ENCODE measurements around the gene SENP2.
"Not testable (repeated sequence)": the region's sequence is repeated elsewhere in the genome, so short reads cannot be mapped to it uniquely, and the experiment has no call there.

SENP2 gene

DNA sequence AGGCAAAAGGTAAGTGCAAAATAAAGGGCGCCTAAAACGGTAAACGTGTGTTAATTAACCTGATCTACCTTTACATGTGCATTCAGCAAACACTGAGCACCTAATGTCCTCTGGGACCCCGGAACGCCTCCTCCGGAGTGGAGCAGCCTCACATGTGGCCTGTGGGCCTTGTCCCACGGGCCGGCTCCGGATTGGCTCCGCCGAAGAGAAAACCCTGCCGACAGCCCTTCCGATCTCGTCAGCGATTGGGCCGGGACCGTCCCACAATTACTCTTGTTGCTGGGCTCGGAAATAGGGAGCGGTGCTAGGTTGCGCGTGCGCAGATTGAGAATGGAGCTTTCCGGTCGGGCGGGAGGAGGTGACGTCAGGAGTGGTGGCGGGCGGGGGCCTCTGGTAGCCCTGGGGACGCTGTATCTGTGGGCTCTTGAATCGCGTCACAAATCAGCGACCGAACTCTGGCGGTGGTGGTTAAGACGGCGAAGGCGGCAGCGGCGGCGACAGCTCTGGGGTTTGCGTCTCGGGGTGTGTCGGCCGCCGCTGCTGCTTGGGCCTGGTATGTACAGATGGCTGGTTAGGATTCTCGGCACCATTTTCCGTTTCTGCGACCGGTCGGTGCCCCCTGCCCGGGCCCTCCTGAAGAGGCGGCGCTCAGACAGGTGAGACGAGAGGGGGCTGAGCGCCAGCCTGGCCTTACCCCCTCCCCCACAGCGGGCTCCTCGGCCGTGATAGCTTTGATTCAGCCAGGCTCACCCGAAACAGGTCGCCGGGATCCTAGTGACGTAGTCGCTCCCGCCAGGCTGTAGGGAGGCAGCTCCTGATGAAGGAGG is at the start of gene SENP2:
SENP2 (plus strand) TSS at position 437 of the 827 bp plus-strand sequence; CDS start at position 556, 119 bp downstream.
- DNase-seq (ENCODE audit: low read depth in 3 of 3): peak; percentile 99 to 100 (median 99)

DNA sequence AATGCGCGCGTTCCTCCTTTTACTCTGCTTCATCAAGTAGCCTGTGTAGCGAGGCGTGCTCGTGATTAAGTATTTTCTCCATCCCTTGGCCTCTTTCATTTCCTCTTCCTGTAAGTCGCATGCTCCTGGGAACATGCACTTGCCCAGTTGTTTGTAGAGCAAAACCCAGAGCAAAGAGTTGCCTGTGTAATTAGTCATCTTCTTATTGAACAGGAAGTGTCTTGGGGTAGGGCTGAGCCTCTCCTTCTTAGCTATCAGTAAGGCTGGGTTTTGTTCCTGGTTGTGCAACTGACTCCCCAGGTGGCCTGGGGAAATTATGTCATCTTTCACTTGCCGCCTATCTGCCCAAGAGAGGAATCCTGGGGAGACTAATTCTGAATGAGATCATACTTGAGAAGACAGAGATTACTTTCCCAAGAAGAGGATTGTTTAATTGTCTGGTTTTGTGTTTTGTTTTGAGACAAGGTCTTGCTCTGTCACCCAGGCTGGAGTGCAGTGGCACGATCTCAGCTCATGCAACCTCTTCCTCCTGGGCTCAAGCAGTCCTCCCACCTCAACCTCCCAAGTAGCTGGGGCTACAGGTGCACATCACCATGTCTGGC is 48.6 kb upstream of the SENP2 start:
- peak; percentile 4 to 42 (median 7) for DNase-seq (ENCODE audit: low read depth in 3 of 3)

DNA sequence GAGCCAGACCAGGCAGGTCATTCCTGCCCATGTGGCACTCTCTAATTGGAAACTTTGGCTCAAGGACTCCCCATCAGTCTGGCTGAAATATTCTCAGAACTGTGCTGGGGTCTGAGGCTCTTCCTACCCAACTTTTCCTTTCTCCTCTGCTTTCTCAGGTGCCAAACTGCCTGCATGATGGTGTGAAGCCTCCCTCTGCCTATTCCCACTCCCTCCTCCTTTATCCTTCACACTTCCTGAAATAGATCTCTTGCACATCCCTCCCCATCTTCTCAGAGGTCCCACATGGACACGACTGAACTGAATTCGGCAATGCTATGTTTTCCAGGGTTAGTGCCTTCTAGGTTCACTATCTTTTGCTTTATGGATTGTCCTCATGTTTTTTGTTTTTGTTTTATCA is 46.2 kb upstream of the SENP2 start:
- DNase-seq (ENCODE audit: low read depth in 3 of 3): no peak

DNA sequence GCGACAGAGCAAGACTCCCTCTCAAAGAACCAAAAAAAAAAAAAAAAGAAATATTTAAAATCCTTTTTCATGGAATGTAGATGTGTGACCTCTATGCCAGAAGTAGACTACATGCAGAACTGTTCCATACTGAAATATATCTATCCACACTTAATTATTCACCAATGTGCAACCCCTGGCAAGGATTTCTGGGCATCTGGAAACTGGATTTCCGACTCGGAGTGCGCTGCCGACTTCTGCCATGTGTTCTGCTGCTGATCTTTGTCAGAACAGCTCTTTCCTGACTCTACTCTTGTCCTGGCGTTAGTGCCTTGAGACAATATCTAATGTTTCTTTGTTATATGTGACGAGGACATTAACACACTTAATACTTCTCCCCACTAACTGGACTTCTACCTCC is 45.4 kb upstream of the SENP2 start:
- no peak for DNase-seq (ENCODE audit: low read depth in 3 of 3)

DNA sequence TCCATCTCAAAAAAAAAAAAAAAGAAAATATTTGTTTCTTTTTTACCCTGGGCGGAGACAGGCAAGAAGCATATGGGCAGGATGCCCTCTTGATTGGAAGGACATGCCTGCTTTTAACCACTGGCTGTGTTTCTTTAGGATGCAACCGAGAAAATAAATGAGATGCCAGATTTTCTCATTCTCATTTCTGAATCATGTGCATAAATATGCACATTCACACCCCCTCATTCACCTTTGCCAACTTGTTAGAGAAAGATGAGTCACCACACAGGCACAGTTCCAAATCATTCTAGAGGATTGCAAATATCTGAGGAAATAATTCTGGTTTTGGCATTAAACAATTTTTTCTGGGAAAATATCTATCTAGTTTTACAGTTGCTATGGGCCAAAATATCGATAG is 37.0 kb upstream of the SENP2 start:
- no peak for DNase-seq (ENCODE audit: low read depth in 3 of 3)

DNA sequence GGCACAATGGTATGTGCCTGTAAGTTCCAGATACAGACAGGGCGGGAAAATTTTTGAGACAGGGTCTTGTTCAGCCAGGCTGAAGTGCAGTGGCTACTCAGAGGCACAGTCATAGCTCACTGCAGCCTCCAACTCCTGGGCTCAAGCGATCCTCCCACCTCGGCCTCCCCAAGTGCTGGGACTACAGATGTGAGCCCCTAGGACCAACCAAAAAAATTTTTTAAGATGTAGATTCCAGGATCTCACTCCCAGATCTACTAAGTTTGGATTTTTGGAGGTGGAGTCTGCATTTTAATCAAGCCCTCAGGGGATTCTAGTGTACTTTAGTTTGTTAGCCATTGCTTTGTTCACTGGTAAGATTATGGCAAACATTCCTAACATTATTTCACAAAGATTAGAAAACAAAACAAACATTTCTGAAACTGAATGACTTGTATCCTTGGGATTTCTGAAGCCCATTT is 36.4 kb upstream of the SENP2 start:
- DNase-seq (ENCODE audit: low read depth in 3 of 3): no peak

DNA sequence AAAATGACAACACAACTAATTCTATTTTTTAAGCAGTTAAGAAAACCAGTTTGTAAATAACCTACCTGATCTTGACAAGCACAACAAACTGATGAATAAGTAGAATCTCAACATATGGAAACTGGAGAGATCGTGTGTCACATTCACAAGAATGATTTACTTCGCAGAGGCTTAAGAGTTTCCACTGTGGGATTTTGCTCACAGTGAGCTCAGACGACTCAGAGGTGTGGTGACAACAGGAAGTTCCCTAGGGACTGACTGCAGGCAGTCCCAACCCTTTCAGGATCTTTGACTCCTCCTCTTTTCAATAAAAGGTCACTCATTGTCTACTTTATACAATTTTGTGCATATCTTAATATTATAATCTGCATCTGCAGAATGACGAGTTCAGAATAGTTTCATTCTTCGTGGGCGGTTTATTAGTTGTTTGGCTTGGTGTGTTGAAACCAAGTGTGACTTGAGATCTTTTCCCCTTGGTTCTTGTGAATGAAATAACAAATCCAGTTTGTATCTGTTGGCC is 33.7 kb upstream of the SENP2 start, which contains the start of gene LIPH:
LIPH (minus strand) TSS at position 231 of the 520 bp plus-strand sequence; CDS start at position 114, 117 bp downstream.
- DNase-seq (ENCODE audit: low read depth in 3 of 3): peak in 1 of 3 experiments; percentile 21

DNA sequence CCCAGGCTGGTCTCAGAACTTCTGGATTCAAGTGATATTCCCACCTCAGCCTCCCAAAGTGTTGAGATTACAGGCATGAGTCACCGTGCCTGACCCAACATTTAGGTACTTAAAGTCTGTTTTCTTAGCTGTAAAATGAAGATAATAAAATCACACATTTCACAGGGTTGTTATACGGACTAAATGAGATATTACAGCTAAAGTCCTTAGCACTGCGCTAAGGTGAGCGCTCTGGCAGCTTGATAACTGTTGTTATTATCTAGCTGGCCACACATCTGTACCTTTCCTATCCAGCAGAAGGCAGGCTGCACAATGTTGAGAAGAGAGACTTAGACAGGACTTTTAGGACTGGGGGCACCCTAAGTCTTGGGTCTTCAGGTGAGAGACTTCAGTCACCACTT is 31.0 kb upstream of the SENP2 start:
- DNase-seq (ENCODE audit: low read depth in 3 of 3): no peak

DNA sequence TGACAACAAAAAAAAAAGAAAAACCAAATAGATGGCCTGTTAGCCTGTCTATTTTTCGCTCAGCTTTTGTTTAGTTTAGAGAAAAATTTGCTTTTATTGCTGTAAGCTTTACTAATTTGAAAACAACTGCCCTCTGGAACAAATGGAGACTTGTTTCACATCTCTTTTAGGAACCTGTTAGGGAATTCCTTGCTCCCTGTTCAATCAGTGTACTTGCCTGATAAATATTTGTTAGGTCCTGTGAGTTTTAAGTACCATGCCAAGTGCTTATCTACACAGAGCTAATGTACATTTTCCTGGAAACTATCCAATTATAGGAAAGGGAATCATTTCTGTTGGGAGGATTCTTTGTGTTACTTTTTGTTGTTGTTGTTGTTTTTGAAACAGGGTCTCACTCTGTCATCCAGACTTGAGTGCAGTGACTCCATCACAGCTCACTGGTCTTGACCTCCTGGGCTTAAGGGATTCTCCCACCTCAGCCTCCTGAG is 30.2 kb upstream of the SENP2 start:
- no peak for DNase-seq (ENCODE audit: low read depth in 3 of 3)

DNA sequence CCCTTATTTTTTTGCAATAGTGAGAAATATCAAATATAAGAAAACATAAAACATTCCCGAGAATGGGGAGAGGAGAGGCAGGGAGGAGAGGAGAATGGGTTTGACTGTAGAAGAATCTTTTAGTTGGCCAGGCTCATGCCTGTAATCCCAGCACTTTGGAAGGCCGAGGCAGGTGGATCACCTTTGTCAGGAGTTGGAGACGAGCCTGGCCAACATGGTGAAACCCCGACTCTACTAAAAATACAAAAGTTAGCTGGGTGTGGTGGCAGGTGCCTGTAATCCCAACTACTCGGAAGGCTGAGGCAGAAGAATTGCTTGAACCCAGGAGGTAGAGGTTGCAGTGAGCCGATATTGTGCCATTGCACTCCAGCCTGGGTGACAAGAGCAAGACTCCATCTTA is 29.5 kb upstream of the SENP2 start:
- DNase-seq (ENCODE audit: low read depth in 3 of 3): not testable (repeated sequence)

DNA sequence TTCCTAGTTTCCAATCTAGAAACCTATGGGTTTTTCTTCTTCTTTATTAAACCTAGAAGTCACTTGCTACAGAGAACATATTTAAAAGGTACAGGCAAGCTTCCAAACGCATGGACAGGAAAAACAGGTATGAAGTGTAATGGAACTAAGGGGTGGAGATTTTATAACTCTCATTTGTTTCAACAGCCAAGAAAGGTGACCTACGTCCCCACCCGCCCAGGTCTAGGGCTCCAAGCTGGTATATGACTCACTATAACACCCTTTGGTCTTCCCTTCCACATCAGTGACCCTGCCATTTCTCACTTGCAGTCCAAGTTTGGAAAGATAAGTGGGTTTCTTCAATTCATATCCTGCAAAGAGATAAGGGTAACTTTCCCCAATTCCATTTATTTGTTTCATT is 27.7 kb upstream of the SENP2 start:
- DNase-seq (ENCODE audit: low read depth in 3 of 3): no peak

DNA sequence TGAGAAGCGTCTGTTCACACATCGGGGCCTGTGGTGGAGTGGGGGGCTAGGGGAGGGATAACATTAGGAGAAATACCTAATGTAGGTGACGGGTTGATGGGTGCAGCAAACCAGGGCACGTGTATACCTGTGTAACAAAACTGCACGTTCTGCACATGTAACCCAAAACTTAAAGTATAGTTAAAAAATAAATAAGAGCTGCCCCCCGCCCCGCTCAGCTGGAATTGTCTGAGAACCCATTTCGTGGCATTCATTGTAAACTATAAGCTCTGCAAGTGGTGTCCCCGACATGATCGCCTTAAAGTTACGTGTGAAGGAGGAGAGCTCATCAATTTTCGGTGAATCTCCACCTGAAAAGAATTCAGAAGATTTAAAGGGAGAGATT is 26.4 kb upstream of the SENP2 start:
- no peak for DNase-seq (ENCODE audit: low read depth in 3 of 3)

DNA sequence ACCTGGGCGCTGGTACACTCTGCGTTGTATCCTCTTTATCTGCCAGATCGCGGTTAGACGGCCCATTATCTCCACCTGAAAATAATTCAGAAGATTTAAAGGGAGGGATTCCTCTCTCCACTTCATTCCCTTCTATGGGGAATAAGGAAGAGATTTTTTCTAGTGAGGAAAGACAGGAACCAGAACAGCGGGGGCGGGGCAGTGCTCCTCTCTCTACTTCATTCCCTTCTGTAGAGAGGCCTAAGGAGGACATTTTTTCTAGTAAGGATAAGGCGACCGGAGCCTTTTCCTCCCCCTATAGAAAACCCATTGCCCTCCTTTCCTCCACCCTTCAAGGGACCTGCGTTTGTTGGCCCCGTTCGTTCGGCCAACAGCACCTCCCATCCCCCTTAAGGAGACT is 25.4 kb upstream of the SENP2 start:
- DNase-seq (ENCODE audit: low read depth in 3 of 3): no peak

DNA sequence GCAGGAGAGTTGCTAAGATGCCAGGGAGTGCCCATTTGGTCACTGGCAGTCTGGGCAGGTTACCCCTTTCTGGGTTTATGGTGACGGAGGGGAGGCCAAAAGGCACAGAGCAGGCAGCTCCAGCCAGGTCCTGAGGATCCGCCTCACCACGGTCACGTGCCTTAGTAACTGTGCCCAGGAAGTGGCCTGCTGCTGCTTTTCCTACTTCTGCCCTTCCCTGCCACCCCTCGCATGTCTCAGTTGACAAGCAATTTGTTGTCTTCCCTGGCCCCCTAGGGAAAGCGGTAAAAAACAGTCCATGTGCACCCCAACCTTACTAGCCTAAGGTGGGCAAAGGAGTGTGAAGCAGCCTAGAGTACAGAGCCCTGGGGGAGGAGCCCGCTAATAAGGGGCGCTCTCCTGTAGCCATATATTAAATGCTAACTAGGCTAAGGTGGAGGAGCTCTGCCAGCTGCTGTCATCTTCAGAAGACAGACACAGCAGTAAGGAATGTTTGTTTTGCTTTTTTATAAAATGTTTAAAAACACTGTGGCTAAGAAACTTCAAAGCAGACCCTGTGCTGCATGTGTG is 24.6 kb upstream of the SENP2 start:
- DNase-seq (ENCODE audit: low read depth in 3 of 3): no peak

DNA sequence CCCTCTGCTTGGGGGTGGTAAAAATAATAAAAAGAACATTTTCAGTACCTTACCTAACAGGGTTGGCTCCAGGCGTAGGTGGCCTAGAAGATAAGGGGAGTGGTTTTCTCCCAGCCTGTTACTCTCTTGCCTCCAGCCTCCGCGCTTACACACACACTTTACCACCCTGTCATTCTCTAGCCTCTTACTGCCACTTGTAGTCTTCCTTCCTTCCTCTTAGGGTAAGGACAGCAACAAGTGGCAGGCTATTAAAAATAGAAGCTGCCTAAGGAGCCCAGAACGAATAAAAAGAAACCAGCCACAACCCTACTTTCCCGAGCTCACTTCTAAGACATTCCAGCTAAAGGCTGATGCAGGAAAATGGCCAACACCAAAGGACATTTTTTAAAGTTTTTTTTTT is 24.1 kb upstream of the SENP2 start:
- DNase-seq (ENCODE audit: low read depth in 3 of 3): no peak

DNA sequence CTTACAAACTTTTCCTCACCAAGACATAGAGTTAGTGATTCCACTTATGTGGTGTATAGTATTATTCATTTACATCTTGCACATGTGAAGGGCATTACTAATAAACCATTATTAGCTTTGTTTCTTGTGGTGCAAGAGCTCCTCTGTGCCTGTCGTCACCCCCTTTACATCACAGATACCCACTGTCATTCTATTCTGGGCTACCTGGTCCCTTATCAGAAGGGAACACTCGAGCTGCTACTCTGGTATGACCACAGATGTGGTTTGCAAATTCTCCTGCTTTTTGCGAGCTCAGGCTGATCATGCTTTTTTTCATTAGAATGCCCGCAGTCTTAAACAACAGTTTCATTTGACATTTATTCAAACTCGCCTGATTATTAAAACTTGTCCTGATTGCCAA is 13.9 kb upstream of the SENP2 start:
- DNase-seq (ENCODE audit: low read depth in 3 of 3): no peak

DNA sequence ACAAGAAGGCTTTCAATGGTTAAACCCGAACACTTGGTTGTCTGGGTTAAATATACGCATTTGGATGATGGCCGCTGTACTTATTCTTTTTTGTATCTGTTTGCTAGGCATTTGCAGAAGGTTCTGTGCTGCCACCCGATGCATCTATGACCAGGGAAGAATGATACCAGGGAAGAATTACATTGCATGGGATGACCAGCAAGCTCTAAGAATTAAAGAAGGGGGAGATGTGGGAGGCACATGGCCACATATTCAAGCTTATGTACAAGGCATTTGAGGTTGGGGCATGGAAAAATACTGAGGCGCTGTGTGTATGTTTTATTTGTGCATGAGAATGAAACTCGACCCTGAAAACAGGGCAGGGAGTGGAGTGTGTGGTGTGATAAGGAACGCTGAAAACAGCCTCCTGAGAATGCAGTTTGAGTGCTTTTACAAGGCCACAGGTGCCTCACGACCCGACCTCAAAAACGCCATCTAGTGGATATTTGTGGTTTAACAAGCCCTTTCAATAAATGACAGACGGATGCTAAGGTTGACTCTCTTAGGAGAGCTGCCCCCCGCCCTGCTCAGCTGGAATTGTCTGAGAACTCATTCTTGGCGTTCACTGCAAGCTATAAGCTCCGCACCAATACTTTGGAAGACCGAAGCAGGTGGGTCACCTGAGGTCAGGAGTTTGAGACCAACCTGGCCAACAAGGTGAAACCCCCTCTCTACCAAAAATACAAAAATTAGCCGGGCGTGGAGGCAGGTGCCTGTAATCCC is 10.8 kb upstream of the SENP2 start:
- peak in 1 of 3 experiments; percentile 35 for DNase-seq (ENCODE audit: low read depth in 3 of 3)

DNA sequence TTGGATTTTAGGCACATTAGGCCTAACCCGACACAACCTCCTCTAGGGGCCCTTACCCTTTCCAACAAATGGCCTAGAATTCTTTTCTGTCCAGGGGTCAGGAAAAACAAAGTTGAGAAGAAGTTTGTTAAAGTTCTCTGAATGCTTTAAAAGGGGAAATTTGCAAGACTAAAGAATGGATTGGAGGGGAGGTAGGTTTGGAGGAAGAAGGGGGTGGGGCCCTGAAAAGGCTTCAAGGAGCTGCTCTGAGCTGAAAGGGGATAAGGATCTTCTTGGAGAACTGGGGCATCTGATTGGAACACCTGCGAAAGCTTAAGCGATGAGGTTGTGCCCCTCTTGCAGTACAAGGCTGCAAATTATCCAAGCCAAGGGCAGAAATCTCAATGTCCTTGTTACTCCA is 3.9 kb upstream of the SENP2 start:
- no peak for DNase-seq (ENCODE audit: low read depth in 3 of 3)

DNA sequence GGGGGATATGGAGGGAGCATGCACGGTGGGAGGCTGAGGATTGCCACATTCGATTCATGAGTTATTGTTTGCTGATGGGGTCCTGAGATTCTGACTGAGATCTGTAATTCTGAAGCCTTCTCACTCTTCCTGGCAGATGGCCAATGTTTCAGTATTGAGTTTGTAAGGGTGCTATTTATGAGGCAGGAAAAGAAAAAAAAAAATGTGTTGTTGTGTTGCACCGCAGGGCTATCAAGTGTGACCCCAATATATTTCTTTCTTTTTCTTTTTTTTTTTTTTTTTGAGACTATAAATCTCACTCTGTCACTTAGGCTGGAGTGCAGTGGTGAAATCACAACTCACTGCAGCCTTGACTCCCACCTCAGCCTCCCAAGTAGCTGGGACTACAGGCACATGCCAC is 3.2 kb upstream of the SENP2 start:
- DNase-seq (ENCODE audit: low read depth in 3 of 3): no peak

DNA sequence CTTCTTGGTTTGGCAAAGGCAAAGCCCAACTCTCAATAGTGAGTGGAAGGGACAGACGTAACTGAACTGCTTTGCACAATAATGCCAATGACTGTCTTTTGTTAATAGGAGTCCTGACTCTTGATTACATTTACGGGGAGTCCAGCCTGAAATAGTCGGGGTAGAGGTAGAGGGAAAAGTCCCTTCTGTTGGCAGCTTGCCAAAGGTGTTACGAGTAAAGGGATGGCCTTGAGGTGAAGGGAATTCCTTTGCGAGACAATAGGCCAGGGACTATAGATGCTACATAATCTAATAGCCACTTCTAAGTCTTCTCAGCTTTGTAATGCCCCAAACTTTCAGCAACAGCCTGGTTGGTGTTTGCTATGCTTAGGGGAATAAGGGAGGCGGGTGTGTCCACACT is 2.2 kb upstream of the SENP2 start:
- no peak for DNase-seq (ENCODE audit: low read depth in 3 of 3)

DNA sequence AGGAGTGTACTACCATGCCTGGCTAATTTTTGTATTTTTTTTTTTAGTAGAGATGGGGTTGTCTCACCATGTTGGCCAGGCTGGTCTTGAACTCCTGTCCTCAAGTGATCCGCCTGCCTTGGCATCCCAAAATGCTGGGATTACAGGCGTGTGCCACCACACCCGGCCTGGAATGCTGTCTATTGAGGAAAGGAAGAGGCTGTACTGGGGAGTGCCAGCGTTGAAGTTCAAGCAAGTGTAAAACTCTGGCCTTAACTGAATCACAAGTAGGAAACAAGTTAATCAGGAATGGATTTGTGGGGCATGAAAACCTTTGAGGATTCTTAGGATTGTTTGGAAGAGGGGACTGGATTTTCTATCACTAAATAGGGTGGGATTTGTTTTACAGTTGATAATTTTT is 1.4 kb upstream of the SENP2 start:
- DNase-seq (ENCODE audit: low read depth in 3 of 3): no peak

DNA sequence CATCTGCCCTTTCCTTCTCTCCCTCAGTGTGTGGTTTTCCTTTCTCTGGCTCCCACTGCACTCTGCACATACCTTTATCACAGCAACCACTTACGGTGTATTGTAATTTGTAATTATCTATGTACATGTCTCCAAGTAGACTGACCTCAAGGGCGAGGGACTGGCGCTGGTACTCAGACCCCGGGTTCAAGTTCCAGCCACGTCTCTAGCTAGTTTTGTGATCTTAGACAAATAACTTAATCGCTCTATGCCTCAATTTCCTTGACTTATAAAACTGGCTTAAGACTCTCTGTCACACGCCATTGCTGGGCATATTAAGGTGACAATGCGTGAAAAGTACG is 607 bp upstream of the SENP2 start:
- DNase-seq (ENCODE audit: low read depth in 3 of 3): no peak
